Fibroblast of mammary gland (primary cell): Measurements from ENCODE around the gene ZYX.
A peak's percentile ranks its signal among the peaks of the same experiment; 100 is the strongest.

ENCODE experiments used
- DNase-seq: peaks from one replicate; pipeline ENCODE4 v3.0.0-alpha.2; 2010; ENCODE audit warnings: low read depth
- H3K4me3 ChIP-seq: 2 replicates; pipeline ENCODE4 v1.5.1; 2011; ENCODE audit warnings: low read depth, mild to moderate bottlenecking, low read length, moderate library complexity; ENCODE audit not compliant: control insufficient read depth
- CTCF ChIP-seq: conservative IDR thresholded peaks from 2 replicates; pipeline ENCODE4 v1.5.1; 2011; ENCODE audit warnings: low read depth, low read length, inconsistent platforms; ENCODE audit not compliant: control insufficient read depth, insufficient read depth

The ZYX gene

GRCh38 chr7:143380646-143381426, at the start of gene ZYX:
Gene ZYX (plus strand): TSS chr7:143381345. CDS start chr7:143381572, 227 bp downstream.
- peak; percentile 92 for DNase-seq
- no peak for TF ChIP-seq CTCF
- H3K4me3 ChIP-seq = peak within 1 kb of the TSS; percentile 93

- DNase-seq = no peak
- no peak for TF ChIP-seq CTCF
- no peak overlapping the region for H3K4me3 ChIP-seq
Observed at GRCh38 chr7:143334244-143334643, 46.9 kb upstream of the ZYX start.

- DNase-seq = no peak
- no peak for TF ChIP-seq CTCF
- no peak overlapping the region for H3K4me3 ChIP-seq
Observed at GRCh38 chr7:143337216-143337615, 43.9 kb upstream of the ZYX start.

- no peak for DNase-seq
- no peak overlapping the region for H3K4me3 ChIP-seq
- TF ChIP-seq CTCF = no peak
Observed at GRCh38 chr7:143341842-143342241, 39.3 kb upstream of the ZYX start.

- no peak for TF ChIP-seq CTCF
- no peak for DNase-seq
- no peak overlapping the region for H3K4me3 ChIP-seq
Observed at GRCh38 chr7:143343596-143343995, 37.5 kb upstream of the ZYX start.

GRCh38 chr7:143345428-143345900, 35.7 kb upstream of the ZYX start:
- H3K4me3 ChIP-seq = no peak overlapping the region
- peak; percentile 33 for DNase-seq
- peak; percentile 39 for TF ChIP-seq CTCF

GRCh38 chr7:143346018-143346417, 35.1 kb upstream of the ZYX start:
- no peak for TF ChIP-seq CTCF

More at GRCh38 chr7:143346018-143346417, 35.1 kb upstream of the ZYX start:
- DNase-seq = no peak
- no peak overlapping the region for H3K4me3 ChIP-seq
